Karpas-422 (cell line): ENCODE results near the gene DYNC1H1. TPM values are rescaled to one million over a fixed set of nuclear protein-coding genes. Genes with fewer than 3 reads are reported as not detected.

Experiments
- DNase-seq: peaks from one replicate; pipeline ENCODE4 v3.0.0-alpha.2; 2015
- H2AFZ ChIP-seq: fragments of 200-600 bp; sonication (generic); 2 replicates; pipeline ENCODE4 v1.6.1; 2014; ENCODE audit warnings: antibody characterized with exemption, low read length, mixed read lengths
- H3K27ac ChIP-seq: fragments of 200-600 bp; sonication (generic); 2 replicates; pipeline ENCODE4 v1.5.1; 2014; ENCODE audit warnings: mild to moderate bottlenecking, low read length, moderate library complexity
- H3K27me3 ChIP-seq: fragments of 200-600 bp; sonication (generic); 2 replicates; pipeline ENCODE4 v1.6.1; 2014; ENCODE audit warnings: low read length, mixed read lengths
- H3K36me3 ChIP-seq: fragments of 200-600 bp; sonication (generic); 2 replicates; pipeline ENCODE4 v1.6.1; 2014; ENCODE audit warnings: low read length, mixed read lengths; ENCODE audit not compliant: insufficient read depth
- H3K4me1 ChIP-seq: fragments of 200-600 bp; sonication (generic); 2 replicates; pipeline ENCODE4 v1.6.1; 2014; ENCODE audit warnings: mild to moderate bottlenecking, low read length, mixed read lengths
- H3K4me2 ChIP-seq: fragments of 200-600 bp; sonication (generic); 2 replicates; pipeline ENCODE4 v1.6.1; 2014; ENCODE audit warnings: low read length, low read depth, mild to moderate bottlenecking; ENCODE audit not compliant: poor library complexity, severe bottlenecking
- H3K4me3 ChIP-seq: fragments of 200-600 bp; sonication (generic); 2 replicates; pipeline ENCODE4 v1.5.1; 2014; ENCODE audit warnings: mild to moderate bottlenecking, antibody characterized with exemption, low read length, mixed read lengths
- H3K79me2 ChIP-seq: fragments of 200-600 bp; sonication (generic); 2 replicates; pipeline ENCODE4 v1.6.1; 2014; ENCODE audit warnings: mild to moderate bottlenecking, low read length, mixed read lengths
- H3K9ac ChIP-seq: fragments of 200-600 bp; sonication (generic); 2 replicates; pipeline ENCODE4 v1.6.0; 2014; ENCODE audit warnings: low read length
- H3K9me2 ChIP-seq: fragments of 200-600 bp; sonication (generic), shearing (Covaris generic); replicated peaks from 2 replicates; pipeline ENCODE4 v1.6.0; 2014; ENCODE audit warnings: mild to moderate bottlenecking, low read length, moderate library complexity; ENCODE audit not compliant: insufficient read depth
- H3K9me3 ChIP-seq: fragments of 300-700, 200-600 bp; sonication (generic); 2 replicates; pipeline ENCODE4 v1.6.1; 2014; ENCODE audit warnings: low read length, mixed read lengths
- H4K20me1 ChIP-seq: fragments of 200-600 bp; sonication (generic); 2 replicates; pipeline ENCODE4 v1.6.1; 2014; ENCODE audit warnings: mild to moderate bottlenecking, antibody characterized with exemption, low read length, low read depth; ENCODE audit not compliant: insufficient read depth
- total RNA-seq: library from RNA; depleted of rRNA; stranded (reverse); fragments of >200 nt; shearing (Covaris generic); gene quantifications from 2 replicates; pipeline ENCODE4 v1.2.3, GENCODE V29; 2014; ENCODE audit warnings: low replicate concordance

Gene DYNC1H1
- total RNA-seq, 1 experiment from 2014 or later: 240 TPM

DNA sequence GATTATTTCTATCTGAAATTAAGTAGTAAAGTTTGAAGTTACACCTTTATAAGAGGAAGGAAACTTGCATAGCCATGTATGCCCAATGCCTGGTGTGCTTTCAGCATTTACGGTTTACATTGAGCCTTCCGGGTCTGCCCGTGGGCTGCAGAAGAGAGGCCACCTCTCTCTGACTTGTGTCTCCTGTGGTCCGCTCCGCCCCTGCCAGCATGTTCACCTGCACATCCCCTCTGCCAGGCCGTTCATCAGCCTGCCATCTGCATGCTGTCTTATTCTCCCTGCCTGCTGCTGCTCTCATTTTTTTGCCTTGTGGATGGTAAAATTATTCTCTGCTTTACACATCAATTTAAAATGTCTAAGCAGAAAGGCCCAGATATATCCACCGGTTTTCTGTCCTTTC, 41.5 kb upstream of the DYNC1H1 start:
- Histone ChIP-seq H4K20me1 (no peaks in the 10 kb centered on the region), H3K4me3 (no peak overlapping the region), H3K9me3 (no peaks in the 10 kb centered on the region), H3K36me3 (peaks cover 12% of the 10 kb centered on the region; the same call in 1 of the 2 replicates), H3K4me1 (peaks cover 9% of the 10 kb centered on the region), H3K27ac (peak overlapping the region; percentile 7; the same call in 1 of the 2 replicates), H3K4me2 (no peak overlapping the region), H3K9ac (no peak overlapping the region), H3K79me2 (no peaks in the 10 kb centered on the region), H3K27me3 (no peaks in the 10 kb centered on the region), H2AFZ (no peak overlapping the region), H3K9me2 (no peaks in the 10 kb centered on the region)
- no peak for DNase-seq

DNA sequence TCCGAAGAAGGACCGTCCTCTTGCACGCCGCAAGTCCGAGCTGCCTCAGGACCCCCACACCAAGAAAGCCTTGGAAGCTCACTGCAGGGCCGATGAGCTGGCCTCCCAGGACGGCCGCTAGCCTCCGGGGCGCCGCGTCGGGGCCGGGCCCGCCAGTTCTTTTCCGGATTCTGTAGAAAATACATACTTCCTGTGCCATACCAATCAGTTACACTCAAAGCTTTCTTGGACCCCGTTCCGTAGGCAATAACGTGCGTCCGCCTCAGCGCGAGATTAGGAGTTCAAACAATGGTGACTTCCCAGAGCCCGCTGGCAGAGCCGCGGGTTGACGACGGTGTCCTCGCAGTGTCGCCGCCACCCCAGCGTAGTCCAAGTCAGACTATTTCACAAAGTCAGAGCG, 39.2 kb upstream of the DYNC1H1 start:
- Histone ChIP-seq H3K9me2 (no peaks in the 10 kb centered on the region), H3K4me1 (no peaks in the 10 kb centered on the region), H3K4me3 (no peak overlapping the region), H3K9ac (no peak overlapping the region), H3K27me3 (no peaks in the 10 kb centered on the region), H4K20me1 (no peaks in the 10 kb centered on the region), H3K4me2 (no peak overlapping the region), H2AFZ (no peak overlapping the region), H3K36me3 (peaks cover 17% of the 10 kb centered on the region; the same call in 1 of the 2 replicates), H3K9me3 (no peaks in the 10 kb centered on the region), H3K79me2 (no peaks in the 10 kb centered on the region), H3K27ac (no peak overlapping the region)
- DNase-seq: no peak

DNA sequence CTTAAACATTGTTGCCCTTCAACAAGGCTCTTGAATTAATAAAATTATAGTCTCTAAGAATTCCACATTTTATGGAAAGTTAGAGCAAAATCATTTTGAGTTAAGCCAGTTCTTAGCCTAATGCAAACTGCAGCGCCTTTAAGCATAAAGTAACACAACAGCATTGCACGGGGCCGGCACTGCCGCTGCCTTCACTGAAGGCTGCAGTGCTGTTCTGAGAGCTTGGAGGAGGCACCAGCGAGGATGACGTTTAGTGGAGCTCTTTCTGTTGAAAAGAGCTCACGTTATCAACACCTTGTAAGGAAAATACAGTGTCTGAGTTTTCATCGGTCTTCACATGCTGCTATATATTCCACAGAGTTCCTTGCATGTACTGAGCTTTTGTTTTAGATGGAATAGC, 38.3 kb upstream of the DYNC1H1 start:
- no peak overlapping the region for H3K27ac ChIP-seq
- no peak overlapping the region for H3K4me2 ChIP-seq
- no peak overlapping the region for H3K4me3 ChIP-seq
- H3K9ac ChIP-seq: no peak overlapping the region
- no peaks in the 10 kb centered on the region for H4K20me1 ChIP-seq
- H2AFZ ChIP-seq: no peak overlapping the region
- H3K9me3 ChIP-seq: no peaks in the 10 kb centered on the region
- no peaks in the 10 kb centered on the region for H3K79me2 ChIP-seq
- H3K9me2 ChIP-seq: no peaks in the 10 kb centered on the region
- H3K27me3 ChIP-seq: no peaks in the 10 kb centered on the region
- H3K36me3 ChIP-seq: peaks cover 14% of the 10 kb centered on the region; the same call in 1 of the 2 replicates
- no peaks in the 10 kb centered on the region; the same call in 1 of the 2 replicates for H3K4me1 ChIP-seq
- no peak for DNase-seq

DNA sequence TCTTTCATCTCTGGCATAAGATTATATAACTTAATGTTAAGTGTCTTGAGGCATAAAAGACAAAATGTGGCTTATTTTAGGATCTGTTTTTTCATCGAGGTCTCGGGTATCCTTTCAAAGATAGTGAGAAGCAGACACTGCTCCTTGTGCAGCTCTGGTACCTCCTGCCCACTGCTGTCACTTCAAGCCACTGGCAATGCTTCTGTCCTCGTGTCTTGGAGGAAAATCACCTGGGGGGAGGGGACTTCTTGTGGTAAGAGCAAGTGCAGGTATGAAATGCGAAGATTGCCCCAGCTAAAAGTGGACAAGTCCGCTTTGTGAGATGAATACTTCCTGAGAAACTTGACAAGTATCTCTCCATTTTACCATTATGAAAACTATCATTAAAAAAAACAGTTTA, 37.8 kb upstream of the DYNC1H1 start:
- Histone ChIP-seq H3K36me3 (peaks cover 14% of the 10 kb centered on the region; the same call in 1 of the 2 replicates), H3K27ac (no peak overlapping the region), H3K9ac (no peak overlapping the region), H2AFZ (no peak overlapping the region), H3K9me2 (no peaks in the 10 kb centered on the region), H3K4me1 (no peaks in the 10 kb centered on the region; the same call in 1 of the 2 replicates), H3K27me3 (no peaks in the 10 kb centered on the region), H3K4me3 (no peak overlapping the region), H3K9me3 (no peaks in the 10 kb centered on the region), H3K4me2 (no peak overlapping the region), H3K79me2 (no peaks in the 10 kb centered on the region), H4K20me1 (no peaks in the 10 kb centered on the region)
- no peak for DNase-seq

DNA sequence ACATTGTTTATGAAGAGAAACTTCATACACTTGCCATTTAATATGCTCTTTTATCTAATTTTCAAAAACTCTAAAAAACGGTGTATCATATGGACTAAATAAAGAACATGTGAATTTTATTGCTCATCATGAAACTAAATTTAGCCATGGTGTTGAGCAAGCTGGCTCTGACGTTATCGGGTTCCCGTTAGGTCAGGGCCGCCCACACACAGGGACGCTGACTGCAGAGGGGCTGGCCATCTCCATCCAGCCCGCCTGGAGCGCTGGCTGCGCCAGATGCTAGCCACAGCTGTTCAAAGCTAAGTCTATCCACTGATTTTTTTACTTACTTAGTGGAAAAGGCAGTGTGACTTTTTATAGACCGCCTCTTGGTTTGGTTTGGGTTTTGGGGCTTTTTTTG, 36.5 kb upstream of the DYNC1H1 start:
- H2AFZ ChIP-seq: no peak overlapping the region
- no peaks in the 10 kb centered on the region; the same call in 1 of the 2 replicates for H3K4me1 ChIP-seq
- no peak overlapping the region for H3K4me2 ChIP-seq
- H3K9me3 ChIP-seq: no peaks in the 10 kb centered on the region
- no peaks in the 10 kb centered on the region for H3K79me2 ChIP-seq
- H3K4me3 ChIP-seq: no peak overlapping the region
- no peaks in the 10 kb centered on the region for H3K27me3 ChIP-seq
- H3K27ac ChIP-seq: no peak overlapping the region
- H3K9me2 ChIP-seq: no peaks in the 10 kb centered on the region
- no peak for DNase-seq
- no peaks in the 10 kb centered on the region for H4K20me1 ChIP-seq
- H3K36me3 ChIP-seq: peaks cover 14% of the 10 kb centered on the region; the same call in 1 of the 2 replicates
- H3K9ac ChIP-seq: no peak overlapping the region

DNA sequence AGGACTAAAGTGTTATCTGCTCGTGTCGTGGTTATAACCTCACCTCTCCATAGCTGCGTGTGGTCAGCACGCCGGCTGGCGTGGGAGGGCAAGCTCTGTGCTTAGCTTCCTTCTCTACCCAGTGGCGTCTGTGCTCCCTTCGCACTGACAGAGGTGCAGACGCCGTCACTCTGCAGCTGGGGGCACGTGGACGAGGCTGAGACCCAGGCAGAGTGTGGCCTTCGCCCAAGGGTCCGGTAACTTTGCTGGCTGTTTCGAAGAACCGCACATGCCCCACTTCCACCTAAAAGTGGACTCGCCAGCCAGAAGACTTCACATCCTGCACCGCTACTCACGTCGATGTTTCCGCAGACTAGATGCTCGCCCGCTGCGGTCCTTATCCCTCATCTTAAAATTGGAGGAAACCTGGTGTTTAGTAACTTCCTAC, 35.9 kb upstream of the DYNC1H1 start:
- H4K20me1 ChIP-seq: no peaks in the 10 kb centered on the region
- H3K9me2 ChIP-seq: no peaks in the 10 kb centered on the region
- no peaks in the 10 kb centered on the region for H3K9me3 ChIP-seq
- DNase-seq: no peak
- no peak overlapping the region for H3K27ac ChIP-seq
- H3K79me2 ChIP-seq: no peaks in the 10 kb centered on the region
- H3K27me3 ChIP-seq: no peaks in the 10 kb centered on the region
- no peak overlapping the region for H3K4me3 ChIP-seq
- peaks cover 14% of the 10 kb centered on the region; the same call in 1 of the 2 replicates for H3K36me3 ChIP-seq
- H3K4me2 ChIP-seq: no peak overlapping the region
- H3K4me1 ChIP-seq: no peaks in the 10 kb centered on the region; the same call in 1 of the 2 replicates
- H3K9ac ChIP-seq: no peak overlapping the region
- H2AFZ ChIP-seq: no peak overlapping the region

DNA sequence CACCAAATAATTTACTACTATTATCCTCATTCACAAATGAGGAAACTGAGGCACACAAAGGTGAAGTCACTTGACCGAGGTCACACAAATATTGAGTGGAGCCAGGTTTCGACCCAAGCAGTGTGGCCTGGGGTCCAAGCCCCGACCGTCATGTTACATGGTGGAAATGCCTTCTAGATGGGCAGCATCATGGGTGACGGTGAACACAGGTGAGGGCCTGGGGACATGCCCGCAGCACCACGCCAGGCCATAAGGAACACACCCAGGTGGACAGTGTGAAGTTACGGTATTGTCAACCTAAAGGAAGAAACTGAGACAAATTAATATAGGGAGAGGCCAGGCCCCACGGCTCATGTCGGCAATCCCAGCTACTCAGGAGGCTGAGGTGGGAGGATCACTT, 35.3 kb upstream of the DYNC1H1 start:
- H3K36me3 ChIP-seq: peaks cover 14% of the 10 kb centered on the region; the same call in 1 of the 2 replicates
- DNase-seq: no peak
- no peaks in the 10 kb centered on the region for H3K9me3 ChIP-seq
- H3K9ac ChIP-seq: no peak overlapping the region
- no peak overlapping the region for H3K4me2 ChIP-seq
- no peaks in the 10 kb centered on the region for H4K20me1 ChIP-seq
- no peaks in the 10 kb centered on the region for H3K27me3 ChIP-seq
- H3K4me1 ChIP-seq: no peaks in the 10 kb centered on the region; the same call in 1 of the 2 replicates
- H3K4me3 ChIP-seq: no peak overlapping the region
- H3K27ac ChIP-seq: no peak overlapping the region
- no peaks in the 10 kb centered on the region for H3K9me2 ChIP-seq
- H3K79me2 ChIP-seq: no peaks in the 10 kb centered on the region
- no peak overlapping the region for H2AFZ ChIP-seq

DNA sequence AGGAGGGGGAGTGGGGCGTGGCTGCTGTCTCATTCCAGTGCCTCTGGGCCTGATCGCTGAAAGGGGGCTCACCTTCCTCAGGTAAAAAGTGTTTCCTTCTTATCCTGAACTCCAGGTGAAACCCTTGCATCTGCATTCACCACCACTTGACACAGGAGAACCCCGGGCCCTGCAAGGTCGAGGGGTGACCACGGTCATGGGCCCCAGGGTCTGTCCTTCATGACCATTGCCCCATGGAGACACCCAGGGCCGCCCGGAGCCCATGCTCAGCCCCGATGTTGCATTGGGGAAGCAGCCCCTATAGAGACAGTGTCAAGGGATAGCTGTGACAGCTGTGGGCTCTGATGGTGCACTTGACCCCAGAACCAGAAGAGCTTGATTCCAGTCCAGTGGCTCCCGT, 34.4 kb upstream of the DYNC1H1 start:
- no peaks in the 10 kb centered on the region for H3K9me3 ChIP-seq
- H3K4me3 ChIP-seq: no peak overlapping the region
- H3K27ac ChIP-seq: no peak overlapping the region
- no peaks in the 10 kb centered on the region for H3K9me2 ChIP-seq
- H4K20me1 ChIP-seq: no peaks in the 10 kb centered on the region
- H3K4me2 ChIP-seq: no peak overlapping the region
- no peak overlapping the region for H2AFZ ChIP-seq
- no peak for DNase-seq
- no peaks in the 10 kb centered on the region for H3K27me3 ChIP-seq
- H3K9ac ChIP-seq: no peak overlapping the region
- H3K4me1 ChIP-seq: no peaks in the 10 kb centered on the region; the same call in 1 of the 2 replicates
- no peaks in the 10 kb centered on the region for H3K79me2 ChIP-seq
- peaks cover 14% of the 10 kb centered on the region; the same call in 1 of the 2 replicates for H3K36me3 ChIP-seq
